HG02938 (cell line): ENCODE measurements around the gene CX3CR1.

Experiments used
- ATAC-seq: cut with Tn5 transposase; IDR thresholded peaks from one replicate; pipeline ENCODE4 v1.9.1; 2021; ENCODE audit warnings: mild to moderate bottlenecking, moderate library complexity; ENCODE audit not compliant: unreplicated experiment

The CX3CR1 gene

DNA sequence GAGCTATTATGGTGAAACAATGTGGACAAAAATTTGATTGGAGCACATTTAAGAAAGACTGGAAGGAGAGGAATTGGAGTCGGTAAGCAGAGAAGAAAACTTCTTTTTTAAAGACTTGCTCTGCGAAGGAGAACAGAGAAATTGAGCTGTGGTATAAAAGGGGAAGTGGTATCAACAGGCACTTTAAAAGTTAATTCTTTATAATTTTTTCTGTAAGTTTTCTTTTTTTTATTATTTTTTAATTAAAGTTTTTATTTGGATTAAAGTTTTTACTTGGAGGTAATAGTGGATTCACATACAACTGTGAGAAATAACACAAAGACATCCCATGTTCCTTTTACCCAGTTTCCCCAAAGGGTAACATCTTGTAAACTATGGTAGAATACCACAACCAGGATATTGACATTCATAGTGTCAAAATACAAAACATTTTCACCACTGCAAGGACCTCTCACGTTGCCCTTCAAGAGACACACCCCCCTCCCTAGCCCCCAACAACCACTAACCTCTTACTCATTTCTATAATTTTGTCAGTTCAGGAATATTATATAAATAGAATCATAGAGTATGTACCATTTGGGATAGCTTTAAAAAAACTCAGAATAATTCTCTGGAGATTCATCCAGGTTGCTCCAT, 53.6 kb downstream of the CX3CR1 start:
- ATAC-seq, result peak; percentile 67

DNA sequence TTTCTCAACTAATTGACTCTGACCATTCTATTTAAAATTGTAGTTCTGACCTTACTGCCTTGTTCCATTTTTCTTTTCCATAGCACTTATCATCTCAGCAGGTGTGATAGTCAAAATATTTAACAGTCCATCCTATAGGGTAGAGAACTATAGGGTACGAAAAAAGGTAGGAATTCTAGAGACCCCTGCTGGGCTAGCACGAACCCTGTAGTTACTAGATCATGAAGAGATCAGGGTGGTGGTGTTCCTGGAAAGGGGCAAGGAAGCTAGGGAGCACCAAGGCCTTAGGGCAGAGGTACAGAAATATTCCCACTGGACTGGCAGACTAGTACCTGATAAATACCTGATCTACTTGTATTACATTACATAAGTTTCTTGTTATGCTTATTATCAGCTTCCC, 55.5 kb downstream of the CX3CR1 start:
- no peak for ATAC-seq

DNA sequence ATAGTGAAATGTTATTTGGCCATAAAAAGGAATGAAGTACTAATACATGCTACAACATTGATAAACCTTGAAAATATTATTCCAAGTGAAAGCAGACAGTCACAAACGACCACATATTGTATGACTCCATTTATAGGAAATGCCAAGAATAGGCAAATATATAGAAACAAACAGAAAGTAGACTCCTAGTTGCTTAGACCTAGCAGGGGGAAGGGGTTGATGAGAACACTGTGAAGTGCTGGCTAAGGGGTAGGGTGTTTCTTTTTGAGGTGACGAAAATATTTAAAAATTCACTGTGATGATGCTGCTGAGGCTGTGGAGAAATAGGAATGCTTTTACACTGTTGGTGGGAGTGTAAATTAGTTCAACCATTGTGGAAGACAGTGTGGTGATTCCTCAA, 56.9 kb downstream of the CX3CR1 start:
- ATAC-seq, result no peak

DNA sequence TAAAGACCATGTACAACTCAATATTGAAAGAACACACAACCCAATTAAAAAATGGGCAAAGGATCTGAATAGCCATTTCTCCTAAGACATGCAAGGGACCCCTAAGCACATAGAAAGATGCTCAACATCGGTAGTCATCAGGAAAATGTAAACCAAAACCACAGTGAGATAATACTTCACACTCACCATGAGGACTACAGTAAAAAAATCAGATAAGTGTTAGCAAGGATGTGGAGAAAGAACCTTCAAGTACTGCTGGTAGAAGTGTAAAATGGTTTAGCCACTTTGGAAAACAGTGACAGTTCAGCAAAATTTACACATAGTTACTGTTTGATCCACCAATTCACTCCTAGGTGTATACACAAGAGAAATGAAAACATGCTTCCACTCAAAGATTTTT, 57.4 kb downstream of the CX3CR1 start:
- ATAC-seq, result no peak

DNA sequence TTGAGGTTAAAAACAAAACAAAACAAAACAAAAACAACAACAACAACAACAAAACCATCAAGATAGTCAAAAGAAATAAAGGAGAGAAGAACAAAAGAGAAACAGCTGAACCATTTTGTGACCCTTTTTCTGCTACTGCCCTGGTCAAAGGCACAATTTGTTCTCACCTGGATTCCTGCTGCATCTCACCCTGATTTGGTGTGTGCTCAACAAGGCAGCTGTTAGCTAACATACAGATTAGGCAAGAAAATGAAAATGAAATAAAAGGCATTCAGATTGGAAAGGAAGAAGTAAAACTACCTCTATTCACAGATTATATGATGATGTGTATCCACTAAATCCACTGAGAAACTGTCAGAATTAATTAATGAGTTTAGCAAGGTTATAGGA, 58.7 kb downstream of the CX3CR1 start:
- no peak for ATAC-seq

DNA sequence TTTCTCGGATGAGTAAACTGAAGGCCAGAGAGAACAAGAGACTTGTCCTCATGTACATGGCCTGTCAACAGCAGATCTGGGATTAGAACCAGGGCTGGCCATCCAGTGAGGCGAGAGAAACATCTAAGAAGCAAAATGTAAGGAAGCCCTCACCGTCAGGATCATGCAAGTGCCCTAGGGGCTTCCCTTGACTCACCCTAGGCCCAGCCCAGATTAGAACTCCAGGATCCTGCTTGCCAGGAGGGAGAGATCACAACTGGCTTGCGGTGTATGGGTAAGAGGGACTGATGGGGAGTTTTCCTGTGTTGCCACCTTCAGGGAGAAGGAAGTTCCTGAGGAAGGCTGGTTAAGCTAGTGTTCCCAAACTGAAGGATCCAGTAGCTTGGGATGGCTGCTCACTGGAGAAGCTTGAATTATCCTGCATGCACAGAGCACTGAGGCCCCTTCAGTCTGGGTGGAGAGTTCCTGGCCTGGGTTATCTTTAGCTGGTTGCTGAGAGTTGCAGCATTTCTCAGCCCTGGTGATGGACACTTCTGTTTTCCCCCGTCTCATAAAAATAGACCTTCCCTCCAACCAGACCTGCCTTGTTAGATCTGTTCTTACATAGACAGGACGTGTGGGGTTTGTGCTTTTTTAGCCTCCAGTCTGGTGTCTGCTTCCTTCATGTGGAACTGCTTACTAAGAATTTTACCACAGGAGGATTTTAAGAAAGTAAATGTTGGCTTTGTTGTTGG, 59.3 kb downstream of the CX3CR1 start:
- ATAC-seq, result no peak

DNA sequence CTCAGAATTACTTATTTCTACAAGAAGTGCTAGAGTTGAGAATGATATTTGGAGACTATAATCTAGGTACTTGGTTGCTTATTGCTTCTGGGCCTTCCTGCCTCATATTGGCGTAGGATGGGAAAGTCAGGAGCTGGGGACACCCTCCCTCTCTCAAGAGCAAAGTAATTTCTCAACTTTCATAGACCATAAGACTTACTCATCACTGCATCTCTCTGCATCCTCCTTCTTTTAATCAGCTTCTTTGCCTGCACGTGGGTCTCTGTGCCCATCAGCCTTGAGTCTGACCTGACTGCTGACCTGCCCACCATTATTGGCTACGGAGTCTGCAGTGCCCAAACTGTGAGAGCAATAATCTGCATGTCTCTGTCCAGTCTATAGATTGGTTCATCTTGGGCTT, 60.1 kb downstream of the CX3CR1 start:
- no peak for ATAC-seq

DNA sequence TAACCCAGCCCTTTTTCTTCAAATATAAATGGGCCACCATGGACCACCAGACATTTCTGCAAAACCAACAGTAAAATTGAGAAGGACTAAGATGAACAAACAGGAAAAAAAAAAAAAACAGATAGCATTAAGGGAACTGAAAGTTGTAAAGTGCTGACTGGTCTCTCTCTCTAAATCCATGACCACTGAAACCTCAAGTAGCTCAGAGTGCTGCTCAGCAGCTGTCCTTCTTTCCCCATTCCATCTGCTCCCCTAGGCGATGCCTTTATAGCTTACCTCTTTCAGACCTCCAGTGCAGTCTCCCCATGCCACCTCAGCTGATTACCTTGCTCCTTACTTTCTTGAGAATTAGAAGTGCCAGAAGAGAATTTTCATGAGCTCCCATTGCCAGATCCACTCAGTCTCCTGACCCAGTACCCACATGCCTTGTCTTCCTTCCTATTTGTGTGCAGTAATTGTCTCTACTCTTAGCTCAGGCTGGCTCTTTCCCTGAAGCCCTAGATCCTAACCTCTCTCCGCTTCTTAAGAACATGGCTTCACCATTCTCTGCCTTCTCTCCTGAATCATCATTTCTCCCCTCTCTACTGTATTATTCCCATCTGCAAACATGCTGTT, 63.6 kb downstream of the CX3CR1 start:
- ATAC-seq, result peak; percentile 98

DNA sequence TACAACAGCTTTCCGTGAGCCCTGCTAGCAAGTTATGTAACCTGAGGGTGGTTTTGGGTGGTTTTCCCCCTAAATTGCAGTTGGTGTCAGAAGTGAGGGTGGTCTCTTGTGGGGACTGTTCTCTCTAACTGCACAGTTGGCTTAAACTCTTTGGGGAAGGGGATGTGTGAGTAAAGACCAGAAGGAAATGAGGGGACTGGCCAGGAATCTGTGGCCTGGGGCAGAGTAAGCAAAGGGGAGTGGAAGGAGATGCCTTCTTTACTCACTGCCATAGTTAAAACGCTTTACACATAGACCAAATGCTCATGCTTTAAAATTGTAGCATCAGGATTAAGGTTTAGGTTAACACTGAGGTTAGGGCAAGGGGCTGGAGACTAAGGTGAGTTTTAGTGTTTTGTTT, 66.2 kb downstream of the CX3CR1 start:
- ATAC-seq, result no peak
